Calu3 (cell line): ENCODE measurements around the gene P2RY2. TPM values are rescaled to one million over a fixed set of nuclear protein-coding genes. Genes with fewer than 3 reads are reported as not detected.
"Not testable (repeated sequence)": the region's sequence is repeated elsewhere in the genome, so short reads cannot be mapped to it uniquely, and the experiment has no call there.

ENCODE experiments used
- BruUV-seq: library from RNA; stranded (reverse); fragments of 400-500 nt; replicated peaks from 2 replicates; lab custom pipeline; 2021; lab: Mats Ljungman, UMichigan
- CTCF ChIA-PET: fragments of 300-600 bp; sonication (Branson Sonifier 250); formaldehyde crosslinking; loops from one replicate; lab custom pipeline; 2022; ENCODE audit warnings: antibody characterized with exemption; lab: Charles Lee
- DNase-seq: peaks from one replicate; pipeline ENCODE4 v3.0.0; 2022
- H3K27ac Mint-ChIP-seq: one replicate; pipeline ENCODE4 v1.8.0; 2022; ENCODE audit warnings: mixed read lengths; ENCODE audit not compliant: unreplicated experiment
- H3K27me3 Mint-ChIP-seq: one replicate; pipeline ENCODE4 v1.8.0; 2022; ENCODE audit warnings: mixed read lengths; ENCODE audit not compliant: unreplicated experiment
- H3K36me3 Mint-ChIP-seq: one replicate; pipeline ENCODE4 v1.8.0; 2022; ENCODE audit warnings: mild to moderate bottlenecking, moderate library complexity, mixed read lengths; ENCODE audit not compliant: insufficient read depth, unreplicated experiment
- H3K4me1 Mint-ChIP-seq: one replicate; pipeline ENCODE4 v1.8.0; 2022; ENCODE audit warnings: mild to moderate bottlenecking, low read depth, mixed read lengths; ENCODE audit not compliant: unreplicated experiment
- H3K4me3 Mint-ChIP-seq: one replicate; pipeline ENCODE4 v1.8.0; 2022; ENCODE audit warnings: mild to moderate bottlenecking, low read depth, moderate library complexity, mixed read lengths; ENCODE audit not compliant: unreplicated experiment
- H3K9me3 Mint-ChIP-seq: one replicate; pipeline ENCODE4 v1.8.0; 2022; ENCODE audit warnings: low read depth, mixed read lengths; ENCODE audit not compliant: unreplicated experiment
- CTCF ChIP-seq: fragments of 200-600 bp; IDR thresholded peaks from one replicate; pipeline ENCODE4 v1.8.0; 2022; ENCODE audit warnings: antibody characterized with exemption; ENCODE audit not compliant: unreplicated experiment
- intact Hi-C: fragments of 100-400 bp; cut with micrococcal nuclease; formaldehyde crosslinking; loops from one replicate; pipeline ENCODE4 v1.10.0; 2022; ENCODE audit not compliant: unreplicated experiment
- total RNA-seq: library from RNA; stranded (reverse); gene quantifications from 2 replicates; pipeline ENCODE4 v1.2.3, GENCODE V29; 2022

P2RY2 gene
- total RNA-seq, 1 experiment from 2014 or later = 1.6 TPM

GRCh38 chr11:73272680-73273038, 54.6 kb downstream of the P2RY2 start:
- Mint-ChIP-seq H3K27me3 (peaks cover 25% of the 10 kb centered on the region), H3K9me3 (no peaks in the 10 kb centered on the region), H3K36me3 (no peaks in the 10 kb centered on the region), H3K4me1 (peaks cover 9% of the 10 kb centered on the region), H3K27ac (no peak overlapping the region), H3K4me3 (no peak overlapping the region)
- intact Hi-C loops = no loop called here
- BruUV-seq = no TSS peak
- no peak for TF ChIP-seq CTCF
- DNase-seq = no peak
- CTCF ChIA-PET = no interaction called here

GRCh38 chr11:73273222-73273895, 55.3 kb downstream of the P2RY2 start:
- Mint-ChIP-seq H3K27me3 (peaks cover 23% of the 10 kb centered on the region), H3K4me3 (no peak overlapping the region), H3K9me3 (no peaks in the 10 kb centered on the region), H3K27ac (no peak overlapping the region), H3K4me1 (peaks cover 9% of the 10 kb centered on the region), H3K36me3 (no peaks in the 10 kb centered on the region)
- no peak for DNase-seq
- CTCF ChIA-PET = no interaction called here
- intact Hi-C loops = no loop called here
- TF ChIP-seq CTCF = no peak
- no TSS peak for BruUV-seq

- H3K9me3 Mint-ChIP-seq, intact Hi-C loops, H3K27ac Mint-ChIP-seq: not testable (repeated sequence)
These were observed 56.1 kb downstream of the P2RY2 start for GRCh38 chr11:73274191-73274590.

GRCh38 chr11:73274722-73275380, 56.8 kb downstream of the P2RY2 start:
- TF ChIP-seq CTCF = no peak
- intact Hi-C loops = no loop called here

More at GRCh38 chr11:73274191-73274590, 56.1 kb downstream of the P2RY2 start:
- BruUV-seq, CTCF ChIA-PET, H3K4me3 Mint-ChIP-seq, H3K36me3 Mint-ChIP-seq, DNase-seq, H3K4me1 Mint-ChIP-seq: not testable (repeated sequence)
- peaks cover 23% of the 10 kb centered on the region for H3K27me3 Mint-ChIP-seq

GRCh38 chr11:73275381-73275750, 57.3 kb downstream of the P2RY2 start:
- Mint-ChIP-seq H3K4me1 (no peaks in the 10 kb centered on the region), H3K36me3 (no peaks in the 10 kb centered on the region), H3K9me3 (no peaks in the 10 kb centered on the region), H3K27ac (no peak overlapping the region), H3K4me3 (no peak overlapping the region), H3K27me3 (peaks cover 23% of the 10 kb centered on the region)
- intact Hi-C loops = no loop called here
- CTCF ChIA-PET = no interaction called here
- TF ChIP-seq CTCF = no peak
- no TSS peak for BruUV-seq
- DNase-seq = no peak

More at GRCh38 chr11:73274722-73275380, 56.8 kb downstream of the P2RY2 start:
- Mint-ChIP-seq H3K36me3 (no peaks in the 10 kb centered on the region), H3K27ac (no peak overlapping the region), H3K4me1 (peaks cover 3% of the 10 kb centered on the region), H3K27me3 (peaks cover 23% of the 10 kb centered on the region), H3K9me3 (no peaks in the 10 kb centered on the region), H3K4me3 (no peak overlapping the region)
- DNase-seq = no peak
- no TSS peak for BruUV-seq
- CTCF ChIA-PET = no interaction called here
